ENCODE measurements around the gene CPNE8.

The CPNE8 gene

GRCh38 chr12:38625306-38625705 is 280.1 kb downstream of the CPNE8 start:
- no peak for DNase-seq
- peaks cover 4% of the 10 kb centered on the region for H3K9me3 Mint-ChIP-seq
- H3K27me3 Mint-ChIP-seq (ENCODE audit: low read depth, poor library complexity), result no peaks in the 10 kb centered on the region
- TF ChIP-seq, protein P1, sequence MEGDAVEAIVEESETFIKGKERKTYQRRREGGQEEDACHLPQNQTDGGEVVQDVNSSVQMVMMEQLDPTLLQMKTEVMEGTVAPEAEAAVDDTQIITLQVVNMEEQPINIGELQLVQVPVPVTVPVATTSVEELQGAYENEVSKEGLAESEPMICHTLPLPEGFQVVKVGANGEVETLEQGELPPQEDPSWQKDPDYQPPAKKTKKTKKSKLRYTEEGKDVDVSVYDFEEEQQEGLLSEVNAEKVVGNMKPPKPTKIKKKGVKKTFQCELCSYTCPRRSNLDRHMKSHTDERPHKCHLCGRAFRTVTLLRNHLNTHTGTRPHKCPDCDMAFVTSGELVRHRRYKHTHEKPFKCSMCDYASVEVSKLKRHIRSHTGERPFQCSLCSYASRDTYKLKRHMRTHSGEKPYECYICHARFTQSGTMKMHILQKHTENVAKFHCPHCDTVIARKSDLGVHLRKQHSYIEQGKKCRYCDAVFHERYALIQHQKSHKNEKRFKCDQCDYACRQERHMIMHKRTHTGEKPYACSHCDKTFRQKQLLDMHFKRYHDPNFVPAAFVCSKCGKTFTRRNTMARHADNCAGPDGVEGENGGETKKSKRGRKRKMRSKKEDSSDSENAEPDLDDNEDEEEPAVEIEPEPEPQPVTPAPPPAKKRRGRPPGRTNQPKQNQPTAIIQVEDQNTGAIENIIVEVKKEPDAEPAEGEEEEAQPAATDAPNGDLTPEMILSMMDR (IDR thresholded peaks at IDR 0.05), result no peak
- H3K4me3 Mint-ChIP-seq, result no peak overlapping the region
- no peak overlapping the region for H3K27ac Mint-ChIP-seq
- no peaks in the 10 kb centered on the region for H3K36me3 Mint-ChIP-seq (ENCODE audit: low read depth)
- H3K4me1 Mint-ChIP-seq, result no peaks in the 10 kb centered on the region

- no peak for DNase-seq
- H3K36me3 Mint-ChIP-seq (ENCODE audit: low read depth), result no peaks in the 10 kb centered on the region
- no peak overlapping the region for H3K4me3 Mint-ChIP-seq
- no peaks in the 10 kb centered on the region for H3K27me3 Mint-ChIP-seq (ENCODE audit: low read depth, poor library complexity)
- no peak overlapping the region for H3K27ac Mint-ChIP-seq
- TF ChIP-seq, protein P1 (IDR thresholded peaks at IDR 0.05), result no peak
- H3K4me1 Mint-ChIP-seq, result no peaks in the 10 kb centered on the region
- no peaks in the 10 kb centered on the region for H3K9me3 Mint-ChIP-seq
These were observed 291.2 kb downstream of the CPNE8 start for GRCh38 chr12:38614171-38614570.

DNA sequence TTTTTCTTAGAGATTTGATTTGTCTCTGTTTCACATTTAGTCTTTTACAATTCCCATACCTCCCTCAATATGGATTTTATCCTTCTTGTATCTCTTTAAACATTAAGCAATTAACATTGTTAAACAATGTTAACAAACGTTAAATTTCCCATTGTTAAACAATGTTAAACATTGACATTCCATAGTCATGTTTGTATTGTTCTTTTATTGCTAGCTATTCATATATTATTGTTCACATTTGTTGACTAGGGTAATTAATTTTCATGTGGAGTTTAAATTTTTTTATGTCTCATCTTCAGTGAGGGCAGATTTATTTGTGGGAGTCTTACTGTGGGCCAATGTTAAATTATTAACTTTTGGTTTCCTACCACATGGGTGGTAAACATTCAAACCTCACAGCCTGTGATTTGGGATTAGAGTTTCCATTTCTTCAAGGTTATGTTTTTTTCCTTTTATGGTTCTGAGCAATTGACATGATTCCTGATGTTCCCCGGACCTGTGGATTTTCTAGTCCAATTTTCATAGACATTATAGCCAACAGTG is 294.5 kb downstream of the CPNE8 start:
- no peaks in the 10 kb centered on the region for H3K36me3 Mint-ChIP-seq (ENCODE audit: low read depth)
- H3K4me1 Mint-ChIP-seq, result no peaks in the 10 kb centered on the region
- no peaks in the 10 kb centered on the region for H3K27me3 Mint-ChIP-seq (ENCODE audit: low read depth, poor library complexity)
- H3K27ac Mint-ChIP-seq, result no peak overlapping the region
- DNase-seq, result no peak
- H3K4me3 Mint-ChIP-seq, result no peak overlapping the region
- TF ChIP-seq, protein P1 (IDR thresholded peaks at IDR 0.05), result no peak
- peaks cover under 1% of the 10 kb centered on the region for H3K9me3 Mint-ChIP-seq

- H3K9me3 Mint-ChIP-seq, result peaks cover 10% of the 10 kb centered on the region
- DNase-seq, result no peak
- H3K4me3 Mint-ChIP-seq, result no peak overlapping the region
- H3K27ac Mint-ChIP-seq, result no peak overlapping the region
- H3K4me1 Mint-ChIP-seq, result no peaks in the 10 kb centered on the region
- no peaks in the 10 kb centered on the region for H3K36me3 Mint-ChIP-seq (ENCODE audit: low read depth)
- TF ChIP-seq, protein P1 (IDR thresholded peaks at IDR 0.05), result no peak
- H3K27me3 Mint-ChIP-seq (ENCODE audit: low read depth, poor library complexity), result no peaks in the 10 kb centered on the region
These were observed 298.1 kb downstream of the CPNE8 start for GRCh38 chr12:38607295-38607694.

All from nephron progenitor cell (in vitro differentiated cells).